ENCODE data around the gene AQP7.
"Not testable (repeated sequence)": the region's sequence is repeated elsewhere in the genome, so short reads cannot be mapped to it uniquely, and the experiment has no call there.

The AQP7 gene

DNA sequence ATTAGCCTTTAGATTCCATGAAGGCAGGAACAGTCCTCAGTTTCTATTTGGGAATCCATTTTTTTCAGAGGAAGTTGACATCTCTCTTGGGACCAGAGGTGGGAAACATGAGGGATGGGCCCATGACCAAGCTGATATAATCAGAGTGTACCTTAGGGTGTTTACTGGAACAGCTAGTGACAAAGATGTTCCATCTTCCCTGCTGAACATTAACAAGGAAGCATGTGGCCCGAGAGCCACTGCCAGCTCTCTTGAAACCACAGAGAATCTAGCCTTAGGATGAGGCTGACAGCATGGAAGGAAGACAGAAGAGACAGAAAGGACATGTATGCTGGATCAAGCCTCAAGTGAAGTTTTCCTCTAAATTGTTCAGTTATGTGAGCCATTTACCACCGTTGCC lies 29.1 kb upstream of the AQP7 start:
- DNase-seq, result no peak

DNA sequence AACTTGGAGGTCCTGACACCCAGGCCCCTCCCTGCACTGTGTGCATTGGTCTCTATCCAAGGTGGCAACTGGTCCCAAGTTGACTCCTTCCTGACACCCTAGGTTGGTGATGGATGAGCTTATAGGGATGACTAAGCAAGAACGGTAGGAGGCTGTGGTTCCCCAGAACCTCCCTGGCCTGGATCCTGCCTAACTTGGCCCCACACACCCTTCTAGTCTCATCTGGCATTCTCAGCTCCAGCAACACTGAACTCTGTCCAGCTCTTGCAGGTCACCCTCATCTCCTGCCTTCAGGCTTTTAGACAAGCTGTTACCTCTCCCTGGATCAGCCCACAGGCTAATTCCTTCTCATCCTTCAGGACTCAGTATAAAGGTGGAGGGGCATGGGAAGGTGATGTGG lies 28.6 kb upstream of the AQP7 start:
- no peak for DNase-seq

DNA sequence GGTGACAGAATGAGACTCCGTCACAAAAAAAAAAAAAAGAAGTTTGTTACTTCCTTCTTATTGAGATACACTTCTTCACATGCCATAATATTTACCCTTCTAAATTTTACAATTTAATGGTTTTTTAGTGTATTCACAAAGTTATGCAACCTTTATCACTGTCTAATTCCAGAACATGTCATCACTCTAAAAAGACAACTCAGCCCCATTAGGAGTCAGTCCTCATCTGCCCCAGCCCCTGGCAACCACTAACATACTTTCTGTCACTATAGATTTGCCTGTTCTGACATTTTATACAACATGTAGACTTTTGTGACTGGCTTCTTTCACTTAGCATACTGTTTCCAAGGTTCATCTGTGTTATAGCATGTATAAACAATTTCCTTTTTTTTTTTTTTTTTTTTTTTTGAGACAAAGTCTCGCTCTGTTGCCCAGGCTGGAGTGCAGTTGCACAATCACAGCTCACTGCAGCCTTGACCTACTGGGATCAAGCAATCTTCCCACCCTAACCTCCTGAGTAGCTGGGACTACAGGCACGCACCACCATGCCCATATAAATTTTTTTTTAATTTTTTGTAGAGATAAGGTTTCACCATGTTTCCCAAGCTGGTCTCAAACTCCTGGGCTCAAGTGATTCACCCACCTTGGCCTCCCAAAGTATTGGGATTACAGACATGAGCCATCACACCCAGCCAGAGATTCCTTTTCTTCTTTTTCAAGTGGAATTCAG lies 27.1 kb upstream of the AQP7 start:
- DNase-seq, result no peak

DNA sequence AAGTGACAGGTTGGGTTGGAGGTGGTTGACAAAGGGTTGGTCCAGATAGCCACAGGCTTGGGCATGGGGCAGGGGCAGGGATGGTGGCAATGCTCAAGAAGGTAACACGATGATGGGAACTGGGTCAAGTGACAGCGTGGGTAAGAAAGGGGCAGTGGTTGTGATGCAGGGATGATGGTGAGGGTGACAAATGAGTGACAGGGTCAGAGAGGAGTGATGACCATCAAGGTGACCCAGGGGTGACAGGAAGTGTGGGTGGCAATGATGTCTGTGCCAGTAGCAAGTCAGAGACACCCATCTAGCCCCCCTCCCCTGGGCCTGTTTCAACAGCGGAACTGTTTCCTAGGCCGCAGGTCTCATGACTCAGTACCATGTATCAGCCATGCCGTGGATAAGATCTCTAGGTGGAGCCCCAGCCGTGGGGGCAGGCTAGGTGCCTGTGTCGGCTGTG lies 24.5 kb upstream of the AQP7 start:
- DNase-seq, result peak; percentile 39

DNA sequence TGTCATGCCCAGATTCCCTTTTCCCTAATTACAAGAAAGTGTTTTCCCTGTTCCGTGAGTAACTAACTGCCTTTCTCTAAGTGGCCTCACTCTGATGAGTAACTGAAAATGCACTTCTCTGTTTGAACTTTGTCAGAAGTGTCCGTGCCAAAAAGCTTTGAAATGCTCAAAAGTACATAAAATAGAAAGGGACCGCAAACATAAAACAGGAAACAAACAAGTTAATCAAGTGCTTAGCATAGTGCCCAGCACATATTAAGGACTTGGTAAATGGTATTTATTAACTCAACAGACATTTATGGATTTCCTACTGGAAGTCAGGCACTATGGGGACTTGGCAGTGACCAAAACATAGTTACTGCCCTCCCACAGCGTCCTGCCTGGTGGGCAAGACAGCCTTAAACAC lies 22.8 kb upstream of the AQP7 start:
- DNase-seq, result no peak

DNA sequence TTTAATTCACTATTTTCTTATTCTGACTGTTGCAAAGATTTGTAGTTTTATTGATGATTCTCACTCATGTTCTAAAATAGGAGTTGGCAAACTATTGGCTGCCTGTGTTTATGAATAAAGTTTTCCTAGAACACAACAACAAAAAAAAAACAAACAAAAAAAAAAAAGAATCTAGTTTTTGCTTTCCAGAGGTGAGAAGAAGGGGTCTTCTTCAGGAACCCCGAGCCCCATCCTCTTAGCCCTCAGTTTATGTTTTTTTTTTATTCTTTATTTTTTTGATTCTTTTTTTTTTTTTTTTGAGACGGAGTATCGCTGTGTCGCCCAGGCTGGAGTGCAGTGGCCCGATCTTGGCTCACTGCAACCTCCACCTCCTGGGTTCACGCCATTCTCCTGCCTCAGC lies 22.1 kb upstream of the AQP7 start:
- DNase-seq, result not testable (repeated sequence)

DNA sequence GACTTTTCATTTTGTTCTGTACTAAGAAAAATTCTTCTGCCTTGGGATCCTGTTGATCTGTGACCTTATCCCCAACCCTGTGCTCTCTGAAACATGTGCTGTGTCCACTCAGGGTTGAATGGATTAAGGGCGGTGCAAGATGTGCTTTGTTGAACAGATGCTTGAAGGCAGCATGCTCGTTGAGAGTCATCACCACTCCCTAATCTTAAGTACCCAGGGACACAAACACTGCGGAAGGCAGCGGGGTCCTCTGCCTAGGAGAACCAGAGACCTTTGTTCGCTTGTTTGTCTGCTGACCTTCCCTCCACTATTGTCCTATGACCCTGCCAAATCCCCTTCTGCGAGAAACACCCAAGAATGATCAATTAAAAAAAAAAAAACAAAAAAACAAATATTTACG lies 21.7 kb upstream of the AQP7 start:
- not testable (repeated sequence) for DNase-seq

DNA sequence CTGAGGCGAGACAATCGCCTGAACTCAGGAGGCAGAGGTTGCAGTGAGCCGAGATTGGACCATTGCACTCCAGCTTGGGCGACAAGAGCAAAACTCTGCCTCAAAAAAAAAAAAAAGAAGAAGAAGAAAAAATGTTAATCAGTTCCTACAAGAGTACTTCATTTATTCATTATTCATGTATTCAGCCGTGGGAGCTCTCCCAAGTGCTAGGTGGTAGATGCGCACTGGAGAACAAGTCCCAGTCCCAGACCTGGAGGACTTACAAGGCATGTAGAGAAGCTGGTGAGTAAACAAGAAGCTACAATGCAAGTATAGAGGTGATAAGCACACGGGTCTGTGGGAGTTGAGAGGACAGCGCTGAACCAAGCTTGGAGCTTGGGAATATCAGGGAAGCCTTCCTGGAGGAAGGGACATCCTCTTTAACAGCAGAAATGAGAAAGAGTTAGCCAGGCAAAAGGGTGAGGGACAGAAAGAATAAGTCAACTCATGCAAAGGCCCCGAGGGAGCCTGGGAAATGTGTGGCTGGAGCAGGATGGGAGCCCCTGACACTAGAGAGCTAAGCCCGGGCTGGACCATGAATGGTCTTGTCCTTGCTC lies 17.4 kb upstream of the AQP7 start:
- DNase-seq, result no peak

DNA sequence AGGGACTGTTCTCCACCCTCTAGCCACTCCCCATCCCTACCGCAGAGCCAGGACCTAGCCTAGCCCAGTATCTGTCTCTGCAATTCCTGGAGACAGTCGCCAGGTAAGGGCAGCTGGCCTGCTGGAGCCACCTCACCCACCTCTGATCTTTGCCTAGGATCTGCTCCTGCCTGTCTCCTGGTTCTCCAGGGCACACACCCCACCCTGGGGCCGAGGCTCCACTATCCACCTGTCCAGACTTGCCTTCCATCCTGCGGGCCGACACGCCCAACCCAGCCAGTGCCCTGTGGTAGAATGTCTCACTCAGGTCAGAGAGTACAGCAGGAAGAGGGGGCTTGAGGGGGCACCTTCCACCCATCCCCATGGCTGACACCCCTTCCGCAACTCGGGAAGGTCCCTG lies 15.7 kb upstream of the AQP7 start:
- no peak for DNase-seq

DNA sequence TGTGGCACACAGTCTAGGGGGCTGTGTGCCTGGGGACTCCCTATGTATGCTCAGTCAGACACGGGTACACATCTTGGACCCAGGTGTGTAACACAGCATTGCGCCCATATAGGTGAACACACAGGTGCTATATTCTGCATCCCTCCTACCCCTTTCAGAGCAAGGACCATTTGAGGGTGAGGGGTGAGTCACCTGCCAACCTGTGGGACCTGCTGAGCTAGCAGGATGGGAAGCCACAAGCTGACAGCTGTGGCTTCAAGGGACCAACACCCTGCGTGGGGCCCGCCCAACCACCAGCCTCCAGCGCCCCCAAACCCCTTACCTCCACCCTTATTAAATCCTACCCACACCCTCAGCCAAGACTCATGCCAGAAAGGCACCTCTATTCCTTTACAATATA lies 14.6 kb upstream of the AQP7 start:
- peak; percentile 79 for DNase-seq

DNA sequence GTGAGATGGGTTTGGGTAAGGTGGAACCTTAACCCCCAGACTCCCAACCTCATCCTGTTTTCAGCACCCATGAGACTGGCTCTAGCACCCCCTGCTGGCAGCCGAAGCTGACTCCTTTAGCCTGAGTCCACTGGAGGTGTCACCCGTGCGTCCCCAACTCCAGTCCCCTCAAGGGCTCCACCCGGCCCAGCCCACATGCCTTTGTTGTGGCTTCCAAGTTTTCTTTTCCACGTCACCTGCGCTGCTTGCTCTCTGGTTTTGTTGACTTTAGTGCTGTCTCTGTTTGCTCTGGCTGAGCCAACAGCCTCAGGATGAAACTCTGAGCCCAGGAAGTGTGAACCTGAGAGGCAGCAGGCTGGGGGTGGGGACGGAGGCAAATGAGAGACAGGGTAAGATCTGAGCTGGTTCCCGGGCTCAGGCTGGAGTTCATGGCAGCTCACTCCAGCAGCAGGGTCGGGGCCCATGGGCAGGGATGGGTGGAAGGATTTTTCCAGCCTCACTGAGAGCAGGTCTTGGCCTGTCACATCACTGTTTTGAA lies 13.2 kb upstream of the AQP7 start:
- peak; percentile 97 for DNase-seq

DNA sequence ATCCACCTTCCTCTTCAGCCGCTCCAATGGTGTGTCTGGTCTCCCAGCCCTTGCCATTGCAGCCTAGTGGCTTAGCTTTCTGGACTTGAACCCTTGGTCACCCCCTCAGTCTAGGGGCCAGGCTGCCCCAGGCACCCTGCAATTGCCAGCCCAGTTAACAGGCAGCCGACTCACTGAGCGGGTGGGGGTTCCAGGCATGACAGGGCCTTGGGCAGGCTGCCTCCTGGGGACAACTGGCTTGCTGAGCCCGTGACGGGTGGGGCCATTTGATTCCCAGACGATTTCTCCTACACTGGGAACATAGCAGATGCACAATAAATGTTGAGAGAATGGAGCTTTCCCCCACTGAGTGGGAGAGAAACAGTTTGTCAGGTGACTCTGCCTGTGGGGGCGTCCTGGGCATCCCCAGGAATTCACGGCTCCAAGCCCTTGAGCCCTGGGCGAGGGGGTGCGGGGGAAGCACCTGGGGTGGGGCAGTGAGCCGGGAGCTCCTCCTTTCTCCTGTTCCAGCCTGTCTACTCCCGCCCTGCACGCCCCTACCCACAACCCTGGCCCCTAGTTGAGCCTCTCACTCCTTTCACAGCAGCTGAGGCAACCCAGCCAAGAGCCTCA lies 12.6 kb upstream of the AQP7 start:
- DNase-seq, result no peak

DNA sequence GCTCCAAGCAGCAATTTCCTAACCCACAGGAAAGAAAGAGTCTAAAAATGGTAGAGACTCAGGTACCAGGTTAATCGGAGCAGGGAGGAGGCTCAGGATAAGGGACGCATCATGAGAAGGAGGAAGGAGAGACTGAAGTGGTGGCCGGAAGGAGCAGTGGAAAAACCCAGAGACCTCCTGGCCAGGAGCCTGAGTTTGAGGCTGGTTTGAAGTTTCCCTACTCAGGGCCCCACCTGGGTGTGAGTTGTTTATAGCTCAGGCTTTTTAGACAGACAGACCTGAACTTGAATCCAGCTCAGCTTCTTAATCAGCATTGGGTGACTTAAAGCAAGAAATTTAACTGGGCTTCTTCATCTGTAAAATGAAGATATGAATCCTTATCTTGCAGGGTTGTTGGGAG lies 11.9 kb upstream of the AQP7 start:
- DNase-seq, result peak; percentile 32

DNA sequence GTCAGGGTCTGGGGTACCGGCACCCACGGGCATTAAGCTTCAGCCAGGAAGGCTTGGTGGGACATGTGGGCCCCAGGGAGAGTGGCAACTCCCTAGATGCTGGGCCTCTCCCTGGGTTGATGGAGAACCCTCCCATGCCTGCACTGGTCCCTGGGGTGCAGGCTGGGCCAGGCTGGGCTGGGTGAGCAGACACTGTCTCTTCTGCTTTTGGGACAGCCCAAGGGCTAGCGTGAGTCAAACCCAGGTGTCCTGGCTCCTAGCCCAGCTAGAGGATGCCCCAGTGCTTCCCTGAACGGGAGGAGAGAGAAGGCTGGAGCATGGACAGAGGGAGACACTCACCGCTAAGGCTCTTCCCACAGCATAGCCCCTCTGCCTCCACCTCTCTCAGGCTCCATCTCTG lies 5.7 kb upstream of the AQP7 start:
- DNase-seq, result no peak

DNA sequence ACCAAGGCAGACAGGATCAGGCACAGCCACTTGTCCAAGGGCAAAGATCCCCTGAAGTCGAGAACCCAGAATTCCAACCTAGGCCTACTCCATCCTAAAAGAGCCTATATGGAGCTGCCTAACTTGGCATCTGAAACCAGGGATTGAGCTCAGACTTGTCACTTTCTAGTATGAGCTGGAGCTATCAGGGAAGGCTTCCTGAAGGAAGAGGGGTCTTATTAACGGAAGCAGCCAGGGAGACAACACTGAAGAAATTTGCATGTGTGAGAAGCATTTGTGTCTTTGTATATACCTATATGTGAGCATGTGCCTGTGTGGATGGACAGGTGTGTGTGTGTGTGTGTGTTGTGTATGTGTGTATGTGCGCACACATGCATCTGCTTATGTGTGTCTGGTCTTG lies 4.7 kb upstream of the AQP7 start:
- DNase-seq, result no peak

DNA sequence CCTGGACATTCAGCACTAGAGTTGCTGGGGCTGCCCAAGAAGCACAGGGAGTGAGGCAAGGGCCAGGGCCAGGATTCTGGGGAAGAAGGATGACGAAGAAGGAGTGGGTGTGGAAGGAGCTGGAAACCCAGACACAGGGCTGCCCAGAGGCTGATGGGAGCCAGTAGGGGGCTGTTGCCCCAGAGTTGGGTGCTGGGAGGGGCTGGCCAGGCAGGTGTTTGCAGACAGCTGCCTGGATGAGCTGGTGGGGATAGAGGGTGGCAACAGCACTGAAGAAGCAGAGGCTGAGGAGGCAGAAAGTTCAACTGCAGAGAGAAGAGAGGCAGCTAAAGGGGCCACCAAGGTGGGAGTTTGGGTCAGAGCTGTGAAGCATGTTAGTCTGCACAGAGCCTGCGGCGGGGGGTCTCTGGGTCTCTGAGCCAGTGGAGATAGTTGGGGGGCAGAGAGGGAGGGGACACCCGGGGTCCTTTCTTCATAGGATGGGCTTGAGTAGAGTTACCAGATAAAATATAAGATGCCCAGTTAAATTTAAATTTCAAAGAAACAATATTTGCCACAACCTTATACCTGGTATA lies 2.5 kb upstream of the AQP7 start:
- no peak for DNase-seq

DNA sequence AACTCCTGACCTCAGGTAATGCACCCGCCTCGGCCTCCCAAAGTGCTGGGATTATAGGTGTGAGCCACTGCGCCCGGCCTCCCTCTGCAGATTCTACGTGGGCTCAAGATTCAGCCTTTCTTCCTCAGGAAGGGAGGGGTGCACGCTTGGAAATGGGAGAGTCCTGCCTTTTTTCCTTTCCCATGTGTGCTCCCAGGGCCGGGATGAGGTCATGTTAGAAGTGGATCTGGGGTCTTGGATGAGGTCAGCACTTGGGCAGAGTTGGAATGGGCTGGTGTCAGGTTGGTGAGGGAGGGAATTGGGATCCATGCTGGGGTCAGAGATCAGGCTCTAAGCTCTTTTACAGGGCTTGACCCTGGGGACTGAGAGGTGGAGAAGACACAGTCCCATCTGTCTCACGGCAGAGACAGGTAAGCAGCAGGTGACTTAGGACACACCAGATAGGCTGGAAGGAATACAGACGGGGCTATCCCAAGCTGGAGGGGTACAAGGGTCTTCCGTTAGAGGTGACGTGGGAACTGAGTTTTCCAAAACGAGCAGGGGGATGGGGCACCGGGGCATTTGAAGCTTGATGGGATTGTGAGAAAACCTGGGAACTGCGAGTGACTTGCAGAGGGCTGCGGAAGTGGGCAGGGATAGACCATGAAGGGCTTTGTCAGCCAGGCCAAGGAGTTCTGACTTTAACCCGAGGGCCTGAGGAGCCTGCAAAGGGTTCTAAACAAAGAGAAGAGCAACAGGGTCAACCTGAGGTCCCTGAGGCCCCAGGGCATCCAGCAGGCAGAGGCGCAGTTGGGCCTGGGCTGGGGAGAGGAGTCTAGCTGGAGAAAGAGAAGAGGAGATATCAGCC lies 1.8 kb upstream of the AQP7 start:
- no peak for DNase-seq

DNA sequence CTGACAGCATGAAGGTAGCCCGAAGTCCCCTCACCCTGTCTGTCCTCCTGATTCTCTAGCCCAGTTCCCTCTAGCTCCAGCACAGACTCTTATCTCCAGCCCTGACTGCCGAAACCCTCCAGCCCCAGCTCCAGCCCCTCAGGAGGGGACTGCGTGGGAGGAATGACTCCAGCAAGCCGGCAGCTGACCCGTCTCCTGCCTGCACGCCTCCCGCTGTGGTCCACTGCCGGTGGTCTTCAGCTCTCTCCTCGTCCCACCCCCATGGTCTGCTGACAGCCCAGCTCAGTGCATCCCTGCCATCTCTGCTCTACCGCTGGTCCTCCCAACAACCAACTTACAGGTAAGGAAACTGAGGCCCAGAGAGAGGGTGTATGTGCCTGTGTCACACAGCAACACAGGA lies 559 bp downstream of the AQP7 start:
- not testable (repeated sequence) for DNase-seq

DNA sequence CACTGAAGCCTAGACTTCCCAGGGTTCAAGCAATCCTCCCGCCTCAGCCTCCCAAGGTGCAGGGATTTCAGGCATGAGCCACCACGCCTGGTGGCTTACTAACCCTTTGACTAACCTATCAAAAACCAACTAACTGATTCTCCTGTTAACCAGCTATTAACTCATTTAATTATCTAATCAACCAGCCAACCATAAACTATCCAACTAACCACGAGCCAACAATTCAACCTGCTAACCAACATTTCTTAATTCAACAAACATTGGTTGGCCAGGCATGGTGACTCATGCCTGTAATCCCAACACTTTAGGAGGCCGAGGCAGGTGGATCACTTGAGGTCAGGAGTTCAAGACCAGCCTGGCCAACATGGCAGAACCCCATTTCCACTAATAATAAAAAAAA lies 3.3 kb downstream of the AQP7 start:
- not testable (repeated sequence) for DNase-seq

DNA sequence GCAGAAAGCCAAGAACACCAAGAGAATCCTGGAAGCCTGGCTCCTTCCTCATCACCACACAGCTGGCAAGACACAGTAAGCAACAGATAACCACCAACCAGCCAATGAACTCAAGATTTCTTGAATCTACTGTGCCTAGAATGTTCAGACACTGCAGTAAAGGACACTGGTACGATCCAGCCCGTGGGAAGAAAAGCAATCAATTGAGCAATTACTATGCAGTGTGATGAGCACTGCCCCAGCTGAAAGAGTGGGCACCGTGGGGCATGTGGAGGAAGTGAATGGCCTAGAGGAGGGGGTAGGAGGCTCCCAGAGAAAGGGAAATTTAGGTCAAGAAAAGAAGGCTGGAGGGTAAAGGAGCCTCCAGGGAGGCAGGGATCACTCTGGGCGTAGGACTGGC lies 4.6 kb downstream of the AQP7 start:
- DNase-seq, result not testable (repeated sequence)

DNA sequence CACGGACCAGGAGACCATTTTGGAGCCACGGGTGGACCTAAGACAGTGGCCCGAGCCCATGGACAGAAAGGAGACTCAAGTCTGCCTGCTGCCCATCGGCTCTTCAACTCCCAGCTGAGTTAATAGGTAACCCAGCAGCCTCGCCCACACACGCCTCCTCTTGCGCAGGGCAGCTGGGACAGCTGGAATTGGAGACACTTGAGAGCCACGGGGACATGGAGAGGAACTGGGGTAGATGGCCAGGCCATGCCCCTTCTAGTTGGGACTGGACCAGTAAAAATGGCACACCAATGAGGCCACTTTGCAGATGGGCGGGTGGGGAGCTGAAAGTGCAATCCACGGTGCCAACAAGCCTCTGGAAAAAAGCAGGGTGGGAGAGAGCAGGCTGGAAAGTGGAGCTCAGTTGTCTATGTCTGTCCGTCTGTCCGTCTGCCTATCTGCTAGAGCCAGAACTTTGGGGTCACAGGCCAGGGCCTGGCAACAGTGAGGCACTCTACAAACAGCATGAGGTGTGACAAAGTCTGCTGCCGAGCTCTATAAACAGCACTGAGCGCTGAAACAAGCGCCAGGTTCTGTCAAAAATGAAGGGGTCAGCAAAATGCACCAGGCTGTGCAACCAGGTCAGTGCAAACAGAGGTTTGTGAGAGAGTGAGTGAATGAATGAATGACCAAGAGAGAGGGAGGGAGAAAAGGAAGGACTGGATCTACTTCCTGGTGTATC lies 7.0 kb downstream of the AQP7 start:
- DNase-seq, result not testable (repeated sequence)

DNA sequence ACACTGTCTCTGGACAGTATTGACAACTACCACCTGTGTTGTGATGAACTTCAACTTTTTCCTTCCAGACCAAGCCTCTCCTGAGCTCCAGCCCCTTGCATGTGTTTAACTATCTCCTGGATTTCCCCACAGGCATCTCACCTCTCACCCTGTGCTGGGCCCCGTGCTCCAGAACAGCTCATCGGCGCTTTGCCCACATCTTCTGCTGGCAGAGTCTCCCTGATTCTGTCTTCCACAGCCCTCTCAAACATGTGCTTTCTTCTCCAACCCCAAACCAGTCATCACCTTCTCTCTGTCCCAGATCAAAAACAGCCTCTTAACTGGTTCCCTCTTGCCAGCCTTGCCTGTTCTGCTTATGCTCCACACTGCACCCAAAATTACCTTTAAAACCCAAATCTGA lies 8.4 kb downstream of the AQP7 start:
- not testable (repeated sequence) for DNase-seq
